Lower leg skin (tissue), 3 donors: ENCODE data around the gene HAS3.

Source experiments
- CTCF ChIP-seq, 3 donors: fragments of 450-650 bp; IDR thresholded peaks; one replicate each; pipeline ENCODE4 v1.5.1; 2016; ENCODE audit warnings: antibody characterized with exemption in 3 of 3, mild to moderate bottlenecking in 3 of 3, moderate library complexity in 2 of 3
- POLR2A ChIP-seq, 2 donors: fragments of 450-650 bp; IDR thresholded peaks; one replicate each; pipeline ENCODE4 v1.6.1; 2016 to 2017; ENCODE audit warnings: antibody characterized with exemption in 2 of 2, mild to moderate bottlenecking in 1 of 2, moderate library complexity in 1 of 2

- no peak for TF ChIP-seq POLR2A (IDR thresholded peaks at IDR 0.05)
- TF ChIP-seq CTCF (IDR thresholded peaks at IDR 0.05), result no peak
Observed at GRCh38 chr16:69107316-69107962, 2.0 kb downstream of the HAS3 start.
